Midbrain (tissue), 1 donor: ENCODE results near the gene RASA3.
"Not testable (repeated sequence)": the region's sequence is repeated elsewhere in the genome, so short reads cannot be mapped to it uniquely, and the experiment has no call there.

Experiments used
- DNase-seq: peaks from one replicate; lab custom pipeline; 2025; lab: John Stamatoyannopoulos, UW

The RASA3 gene

GRCh38 chr13:114100446-114101357 is 31.7 kb downstream of the RASA3 start:
- DNase-seq: no peak

- no peak for DNase-seq
Measured at GRCh38 chr13:114099918-114100445, 32.4 kb downstream of the RASA3 start.

- peak; percentile 22 for DNase-seq
Measured at GRCh38 chr13:114099191-114099590, 33.2 kb downstream of the RASA3 start.

GRCh38 chr13:114098689-114099056 is 33.8 kb downstream of the RASA3 start:
- DNase-seq: not testable (repeated sequence)

- no peak for DNase-seq
Measured at GRCh38 chr13:114097893-114098688, 34.3 kb downstream of the RASA3 start.

GRCh38 chr13:114097212-114097892 is 35.1 kb downstream of the RASA3 start:
- no peak for DNase-seq

- no peak for DNase-seq
Measured at GRCh38 chr13:114096811-114097211, 35.6 kb downstream of the RASA3 start.

GRCh38 chr13:114096031-114096485 is 36.4 kb downstream of the RASA3 start:
- DNase-seq: no peak

- no peak for DNase-seq
Measured at GRCh38 chr13:114095486-114095885, 36.9 kb downstream of the RASA3 start.

GRCh38 chr13:114093118-114093517 is 39.3 kb downstream of the RASA3 start:
- DNase-seq: no peak

GRCh38 chr13:114092468-114092867 is 40.0 kb downstream of the RASA3 start:
- no peak for DNase-seq

- DNase-seq: no peak
Measured at GRCh38 chr13:114090476-114090875, 41.9 kb downstream of the RASA3 start.

GRCh38 chr13:114089751-114090400 is 42.5 kb downstream of the RASA3 start:
- DNase-seq: no peak

GRCh38 chr13:114089341-114089740 is 43.1 kb downstream of the RASA3 start:
- DNase-seq: no peak

- no peak for DNase-seq
Measured at GRCh38 chr13:114088863-114089262, 43.6 kb downstream of the RASA3 start.

- no peak for DNase-seq
Measured at GRCh38 chr13:114088234-114088633, 44.2 kb downstream of the RASA3 start.

GRCh38 chr13:114087430-114087829 is 45.0 kb downstream of the RASA3 start:
- DNase-seq: no peak

- DNase-seq: no peak
Measured at GRCh38 chr13:114082849-114083645, 49.4 kb downstream of the RASA3 start.

- DNase-seq: no peak
Measured at GRCh38 chr13:114081761-114082681, 50.4 kb downstream of the RASA3 start.
